Measurements from ENCODE around the gene CNTNAP5. TPM values are rescaled to one million over a fixed set of nuclear protein-coding genes. Genes with fewer than 3 reads are reported as not detected.

Gene CNTNAP5
- total and polyA plus RNA-seq, 2 experiments from 2014 or later: 0.28 TPM; not detected in 1

DNA sequence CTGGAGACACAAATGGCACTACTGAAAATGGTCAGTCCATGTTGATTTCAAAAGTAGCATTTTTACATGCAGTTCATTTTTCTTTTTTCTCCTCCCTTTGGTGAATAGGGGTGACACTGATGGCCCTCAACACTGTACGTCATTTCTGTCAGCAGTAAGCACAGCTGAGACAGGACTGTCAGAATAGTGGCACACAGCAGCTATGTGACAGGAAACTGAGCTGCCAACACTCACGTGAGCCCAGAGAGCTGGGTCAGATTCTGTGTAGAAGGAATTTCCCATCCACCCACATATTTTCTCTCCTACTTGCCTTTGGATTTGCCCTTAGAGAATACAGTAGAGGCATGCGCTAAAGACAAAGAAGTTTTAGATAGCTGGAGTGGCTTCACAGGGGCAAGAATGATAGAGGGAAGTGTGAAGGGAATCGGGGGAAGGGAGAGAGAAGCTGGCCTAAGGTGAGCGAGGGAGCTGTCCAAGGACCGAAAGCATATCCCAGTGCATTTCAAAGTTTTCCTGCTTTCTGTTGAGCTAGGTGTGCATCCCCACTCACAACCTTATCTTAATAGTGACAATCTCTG, 476.6 kb downstream of the CNTNAP5 start:
- H3K4me2 ChIP-seq: no peak overlapping the region
- H3K79me2 ChIP-seq: no peaks in the 10 kb centered on the region
- H2AFZ ChIP-seq: no peak overlapping the region
- WGBS (ENCODE audit: low lambda C conversion rate, missing lambda C conversion rate): 78% methylated on average over 6 of the region's 6 CpGs
- no peaks in the 10 kb centered on the region for H3K36me3 ChIP-seq (replicated peaks; ENCODE audit: insufficient read depth, low read depth)
- H3K9me3 ChIP-seq (ENCODE audit: low read depth): no peaks in the 10 kb centered on the region
- no peak for DNase-seq (ENCODE audit: low spot score)
- no peaks in the 10 kb centered on the region for H3K9me2 ChIP-seq (replicated peaks; ENCODE audit: insufficient read depth)
- H3K4me1 ChIP-seq (ENCODE audit: insufficient read depth): no peaks in the 10 kb centered on the region
- H3K27ac ChIP-seq: no peak overlapping the region
- TF ChIP-seq, protein P1, sequence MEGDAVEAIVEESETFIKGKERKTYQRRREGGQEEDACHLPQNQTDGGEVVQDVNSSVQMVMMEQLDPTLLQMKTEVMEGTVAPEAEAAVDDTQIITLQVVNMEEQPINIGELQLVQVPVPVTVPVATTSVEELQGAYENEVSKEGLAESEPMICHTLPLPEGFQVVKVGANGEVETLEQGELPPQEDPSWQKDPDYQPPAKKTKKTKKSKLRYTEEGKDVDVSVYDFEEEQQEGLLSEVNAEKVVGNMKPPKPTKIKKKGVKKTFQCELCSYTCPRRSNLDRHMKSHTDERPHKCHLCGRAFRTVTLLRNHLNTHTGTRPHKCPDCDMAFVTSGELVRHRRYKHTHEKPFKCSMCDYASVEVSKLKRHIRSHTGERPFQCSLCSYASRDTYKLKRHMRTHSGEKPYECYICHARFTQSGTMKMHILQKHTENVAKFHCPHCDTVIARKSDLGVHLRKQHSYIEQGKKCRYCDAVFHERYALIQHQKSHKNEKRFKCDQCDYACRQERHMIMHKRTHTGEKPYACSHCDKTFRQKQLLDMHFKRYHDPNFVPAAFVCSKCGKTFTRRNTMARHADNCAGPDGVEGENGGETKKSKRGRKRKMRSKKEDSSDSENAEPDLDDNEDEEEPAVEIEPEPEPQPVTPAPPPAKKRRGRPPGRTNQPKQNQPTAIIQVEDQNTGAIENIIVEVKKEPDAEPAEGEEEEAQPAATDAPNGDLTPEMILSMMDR (IDR thresholded peaks at IDR 0.05; ENCODE audit: poor library complexity): no peak
- no peak for TF ChIP-seq EZH2 (IDR thresholded peaks at IDR 0.05; ENCODE audit: borderline replicate concordance)
- no peak for TF ChIP-seq EZH2phosphoT487 (IDR thresholded peaks at IDR 0.05; ENCODE audit: low read depth, severe bottlenecking, unreplicated experiment)
- no peaks in the 10 kb centered on the region for H4K20me1 ChIP-seq (ENCODE audit: insufficient read depth, poor library complexity, severe bottlenecking)
- no peaks in the 10 kb centered on the region for H3K27me3 ChIP-seq
- no peak overlapping the region for H3K4me3 ChIP-seq

GRCh38 chr2:124514236-124514635, 489.1 kb downstream of the CNTNAP5 start:
- WGBS (ENCODE audit: low lambda C conversion rate, missing lambda C conversion rate): 97% methylated on average over 1 of the region's 1 CpG
- H3K27ac ChIP-seq: no peak overlapping the region
- no peak overlapping the region for H2AFZ ChIP-seq
- H3K36me3 ChIP-seq (replicated peaks; ENCODE audit: insufficient read depth, low read depth): no peaks in the 10 kb centered on the region
- H3K9me3 ChIP-seq (ENCODE audit: low read depth): no peaks in the 10 kb centered on the region
- H3K79me2 ChIP-seq: no peaks in the 10 kb centered on the region
- no peak overlapping the region for H3K4me2 ChIP-seq
- H3K9me2 ChIP-seq (replicated peaks; ENCODE audit: insufficient read depth): no peaks in the 10 kb centered on the region
- no peaks in the 10 kb centered on the region for H4K20me1 ChIP-seq (ENCODE audit: insufficient read depth, poor library complexity, severe bottlenecking)
- H3K4me1 ChIP-seq (ENCODE audit: insufficient read depth): no peaks in the 10 kb centered on the region
- TF ChIP-seq, protein P1 (IDR thresholded peaks at IDR 0.05; ENCODE audit: poor library complexity): no peak
- TF ChIP-seq EZH2 (IDR thresholded peaks at IDR 0.05; ENCODE audit: borderline replicate concordance) (no peak), EZH2phosphoT487 (IDR thresholded peaks at IDR 0.05; ENCODE audit: low read depth, severe bottlenecking, unreplicated experiment) (no peak)
- no peaks in the 10 kb centered on the region for H3K27me3 ChIP-seq
- DNase-seq (ENCODE audit: low spot score): no peak
- H3K4me3 ChIP-seq: no peak overlapping the region

GRCh38 chr2:124520953-124521352, 495.9 kb downstream of the CNTNAP5 start:
- Histone ChIP-seq H2AFZ (no peak overlapping the region), H3K9me3 (ENCODE audit: low read depth) (no peaks in the 10 kb centered on the region), H3K4me3 (no peak overlapping the region), H3K4me2 (no peak overlapping the region), H3K27me3 (no peaks in the 10 kb centered on the region), H3K4me1 (ENCODE audit: insufficient read depth) (no peaks in the 10 kb centered on the region), H3K79me2 (no peaks in the 10 kb centered on the region), H3K27ac (no peak overlapping the region), H4K20me1 (ENCODE audit: insufficient read depth, poor library complexity, severe bottlenecking) (no peaks in the 10 kb centered on the region), H3K36me3 (replicated peaks; ENCODE audit: insufficient read depth, low read depth) (no peaks in the 10 kb centered on the region), H3K9me2 (replicated peaks; ENCODE audit: insufficient read depth) (no peaks in the 10 kb centered on the region)
- TF ChIP-seq, protein P1 (IDR thresholded peaks at IDR 0.05; ENCODE audit: poor library complexity): no peak
- WGBS (ENCODE audit: low lambda C conversion rate, missing lambda C conversion rate): 92% methylated on average over 2 of the region's 2 CpGs
- DNase-seq (ENCODE audit: low spot score): no peak

- Histone ChIP-seq H2AFZ (no peak overlapping the region), H3K79me2 (no peaks in the 10 kb centered on the region), H3K9me3 (ENCODE audit: low read depth) (no peaks in the 10 kb centered on the region), H3K27me3 (no peaks in the 10 kb centered on the region), H3K4me1 (ENCODE audit: insufficient read depth) (peaks cover 3% of the 10 kb centered on the region), H3K4me2 (no peak overlapping the region), H4K20me1 (ENCODE audit: insufficient read depth, poor library complexity, severe bottlenecking) (no peaks in the 10 kb centered on the region), H3K9me2 (replicated peaks; ENCODE audit: insufficient read depth) (no peaks in the 10 kb centered on the region), H3K36me3 (replicated peaks; ENCODE audit: insufficient read depth, low read depth) (no peaks in the 10 kb centered on the region), H3K4me3 (no peak overlapping the region), H3K27ac (no peak overlapping the region)
- TF ChIP-seq, protein P1 (IDR thresholded peaks at IDR 0.05; ENCODE audit: poor library complexity): no peak
- TF ChIP-seq EZH2 (IDR thresholded peaks at IDR 0.05; ENCODE audit: borderline replicate concordance) (no peak), EZH2phosphoT487 (IDR thresholded peaks at IDR 0.05; ENCODE audit: low read depth, severe bottlenecking, unreplicated experiment) (no peak)
- DNase-seq (ENCODE audit: low spot score): no peak
- 85% methylated on average over 3 of the region's 3 CpGs for WGBS (ENCODE audit: low lambda C conversion rate, missing lambda C conversion rate)
Observed at GRCh38 chr2:124523096-124523495, 498.0 kb downstream of the CNTNAP5 start.
